Measurements from ENCODE around the gene SEC61A1. TPM values are rescaled to one million over a fixed set of nuclear protein-coding genes. Genes with fewer than 3 reads are reported as not detected.
A peak's percentile ranks its signal among the peaks of the same experiment; 100 is the strongest.

The SEC61A1 gene
- total RNA-seq, 6 experiments from 2014 or later: 120 to 187 (median 151) TPM

- Histone ChIP-seq H3K27me3 (no peaks in the 10 kb centered on the region), H3K4me3 (no peak overlapping the region), H3K4me1 (peaks cover 0 to 53% (median 23%) of the 10 kb centered on the region in 4 donors), H3K9me3 (no peaks in the 10 kb centered on the region), H3K27ac (peak overlapping the region in 1 of 3 donors; percentile 51), H3K36me3 (peaks cover 11 to 46% (median 30%) of the 10 kb centered on the region in 4 donors)
- TF ChIP-seq, protein P1, sequence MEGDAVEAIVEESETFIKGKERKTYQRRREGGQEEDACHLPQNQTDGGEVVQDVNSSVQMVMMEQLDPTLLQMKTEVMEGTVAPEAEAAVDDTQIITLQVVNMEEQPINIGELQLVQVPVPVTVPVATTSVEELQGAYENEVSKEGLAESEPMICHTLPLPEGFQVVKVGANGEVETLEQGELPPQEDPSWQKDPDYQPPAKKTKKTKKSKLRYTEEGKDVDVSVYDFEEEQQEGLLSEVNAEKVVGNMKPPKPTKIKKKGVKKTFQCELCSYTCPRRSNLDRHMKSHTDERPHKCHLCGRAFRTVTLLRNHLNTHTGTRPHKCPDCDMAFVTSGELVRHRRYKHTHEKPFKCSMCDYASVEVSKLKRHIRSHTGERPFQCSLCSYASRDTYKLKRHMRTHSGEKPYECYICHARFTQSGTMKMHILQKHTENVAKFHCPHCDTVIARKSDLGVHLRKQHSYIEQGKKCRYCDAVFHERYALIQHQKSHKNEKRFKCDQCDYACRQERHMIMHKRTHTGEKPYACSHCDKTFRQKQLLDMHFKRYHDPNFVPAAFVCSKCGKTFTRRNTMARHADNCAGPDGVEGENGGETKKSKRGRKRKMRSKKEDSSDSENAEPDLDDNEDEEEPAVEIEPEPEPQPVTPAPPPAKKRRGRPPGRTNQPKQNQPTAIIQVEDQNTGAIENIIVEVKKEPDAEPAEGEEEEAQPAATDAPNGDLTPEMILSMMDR (IDR thresholded peaks at IDR 0.05): no peak
- no peak for TF ChIP-seq POLR2A (IDR thresholded peaks at IDR 0.05)
- DNase-seq (peak; percentile 68 to 92 (median 92)), ATAC-seq (peak; percentile 27 to 75 (median 64))
- 80% methylated on average over 2 of the region's 13 CpGs for WGBS (ENCODE audit: insufficient coverage, low coverage, low lambda C conversion rate, missing lambda C conversion rate)
- intact Hi-C loops (cut with DNase I): loop anchor here in 1 of 2 donors (10.0 kb wide), 1 partner anchor 422 kb away; the partner anchor contains the start of gene GATA2
These were observed 20.4 kb downstream of the SEC61A1 start for GRCh38 chr3:128072454-128073184.

GRCh38 chr3:128073185-128073725 is 21.0 kb downstream of the SEC61A1 start:
- 67% methylated on average over 2 of the region's 6 CpGs for WGBS (ENCODE audit: insufficient coverage, low coverage, low lambda C conversion rate, missing lambda C conversion rate)
- DNase-seq: no peak
- intact Hi-C loops (cut with DNase I): loop anchor here in 1 of 2 donors (10.0 kb wide), 1 partner anchor 422 kb away; the partner anchor contains the start of gene GATA2
- no peak for ATAC-seq
- TF ChIP-seq, protein P1 (IDR thresholded peaks at IDR 0.05): no peak
- TF ChIP-seq POLR2A (IDR thresholded peaks at IDR 0.05): no peak
- H3K27ac ChIP-seq: peak overlapping the region in 1 of 3 donors; percentile 51
- H3K9me3 ChIP-seq: no peaks in the 10 kb centered on the region
- H3K36me3 ChIP-seq: peaks cover 11 to 39% (median 24%) of the 10 kb centered on the region in 4 donors
- H3K4me1 ChIP-seq: peaks cover 0 to 47% (median 20%) of the 10 kb centered on the region in 4 donors
- H3K4me3 ChIP-seq: no peak overlapping the region
- no peaks in the 10 kb centered on the region for H3K27me3 ChIP-seq

DNA sequence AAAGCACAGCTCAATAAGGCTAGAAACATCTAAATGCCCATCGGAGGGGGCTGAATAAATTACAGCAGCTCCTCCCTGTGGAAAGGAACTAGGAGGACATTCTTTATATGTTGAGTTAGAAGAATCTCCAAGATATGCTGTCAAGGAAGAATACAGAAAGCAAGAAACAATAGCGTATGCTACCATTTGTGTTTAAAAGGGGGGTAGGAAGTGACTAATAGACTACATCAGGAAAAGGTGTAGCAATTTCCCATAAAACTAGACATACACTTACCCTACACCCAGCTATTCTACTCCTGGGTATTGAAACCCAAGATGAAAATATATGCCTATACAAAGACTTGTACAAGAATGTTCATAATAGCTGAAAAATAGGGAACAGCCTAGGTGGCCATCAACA is 21.6 kb downstream of the SEC61A1 start:
- Histone ChIP-seq H3K27ac (no peak overlapping the region), H3K36me3 (peaks cover 11 to 34% (median 18%) of the 10 kb centered on the region in 4 donors), H3K4me3 (no peak overlapping the region), H3K4me1 (peaks cover 0 to 41% (median 17%) of the 10 kb centered on the region in 4 donors), H3K9me3 (no peaks in the 10 kb centered on the region), H3K27me3 (no peaks in the 10 kb centered on the region)
- no peak for DNase-seq
- intact Hi-C loops (cut with DNase I): loop anchor here in 1 of 2 donors (10.0 kb wide), 1 partner anchor 421 kb away; the partner anchor contains the start of gene GATA2
- WGBS (ENCODE audit: insufficient coverage, low coverage, low lambda C conversion rate, missing lambda C conversion rate): 55% methylated on average over 2 of the region's 2 CpGs
- TF ChIP-seq, protein P1 (IDR thresholded peaks at IDR 0.05): no peak
- TF ChIP-seq POLR2A (IDR thresholded peaks at IDR 0.05): no peak
- ATAC-seq: no peak

DNA sequence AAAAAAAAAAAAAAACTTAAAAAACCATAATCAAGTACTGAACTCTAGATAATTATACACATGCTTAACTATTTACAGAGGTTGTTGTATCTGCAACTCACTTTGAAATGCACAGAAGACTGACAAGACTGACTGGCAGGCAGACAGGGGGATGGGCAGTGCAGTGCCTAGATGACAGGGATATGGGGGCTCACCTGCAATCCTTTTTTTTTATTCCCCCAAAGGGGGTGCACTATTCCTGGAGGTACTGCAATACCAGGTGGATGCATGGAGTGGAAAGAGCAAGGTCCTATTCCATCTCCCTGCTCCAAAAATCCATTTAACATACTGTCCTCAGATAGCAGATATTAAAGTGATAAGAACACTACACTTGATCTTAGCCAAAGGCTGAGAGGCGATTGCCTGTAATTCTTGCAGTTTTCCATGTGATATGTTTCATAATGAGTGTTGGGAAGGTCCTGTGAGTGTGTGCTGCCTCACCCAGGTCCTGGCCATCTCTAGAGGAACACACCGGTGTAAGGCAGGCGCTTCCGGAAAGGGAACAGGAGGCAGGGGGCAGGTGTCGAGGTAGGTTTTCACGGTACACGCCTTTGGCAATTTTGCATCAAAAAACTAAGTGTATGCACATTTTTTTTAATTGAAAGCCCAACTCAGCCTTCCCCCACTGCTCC is 22.7 kb downstream of the SEC61A1 start:
- no peak overlapping the region for H3K27ac ChIP-seq
- 18% methylated on average over 5 of the region's 7 CpGs for WGBS (ENCODE audit: insufficient coverage, low coverage, low lambda C conversion rate, missing lambda C conversion rate)

More for the DNA sequence above, 22.7 kb downstream of the SEC61A1 start:
- H3K27me3 ChIP-seq: no peaks in the 10 kb centered on the region
- DNase-seq: no peak
- peaks cover 0 to 42% (median 18%) of the 10 kb centered on the region in 4 donors for H3K4me1 ChIP-seq
- intact Hi-C loops (cut with DNase I): loop anchor here in 1 of 2 donors (10.0 kb wide), 1 partner anchor 420 kb away; the partner anchor contains the start of gene GATA2
- ATAC-seq: peak in 3 of 4 donors; percentile 4 to 34 (median 10)
- no peaks in the 10 kb centered on the region for H3K9me3 ChIP-seq
- H3K36me3 ChIP-seq: peaks cover 5 to 22% (median 9%) of the 10 kb centered on the region in 4 donors
- TF ChIP-seq POLR2A (IDR thresholded peaks at IDR 0.05): no peak
- TF ChIP-seq, protein P1 (IDR thresholded peaks at IDR 0.05): no peak
- H3K4me3 ChIP-seq: peak overlapping the region in 1 of 3 donors; percentile 40
